ENCODE data around the gene ATG2A. TPM values are rescaled to one million over a fixed set of nuclear protein-coding genes. Genes with fewer than 3 reads are reported as not detected.

Gene ATG2A
- total RNA-seq, 1 donor from 2014 or later, result 35.0 TPM

DNA sequence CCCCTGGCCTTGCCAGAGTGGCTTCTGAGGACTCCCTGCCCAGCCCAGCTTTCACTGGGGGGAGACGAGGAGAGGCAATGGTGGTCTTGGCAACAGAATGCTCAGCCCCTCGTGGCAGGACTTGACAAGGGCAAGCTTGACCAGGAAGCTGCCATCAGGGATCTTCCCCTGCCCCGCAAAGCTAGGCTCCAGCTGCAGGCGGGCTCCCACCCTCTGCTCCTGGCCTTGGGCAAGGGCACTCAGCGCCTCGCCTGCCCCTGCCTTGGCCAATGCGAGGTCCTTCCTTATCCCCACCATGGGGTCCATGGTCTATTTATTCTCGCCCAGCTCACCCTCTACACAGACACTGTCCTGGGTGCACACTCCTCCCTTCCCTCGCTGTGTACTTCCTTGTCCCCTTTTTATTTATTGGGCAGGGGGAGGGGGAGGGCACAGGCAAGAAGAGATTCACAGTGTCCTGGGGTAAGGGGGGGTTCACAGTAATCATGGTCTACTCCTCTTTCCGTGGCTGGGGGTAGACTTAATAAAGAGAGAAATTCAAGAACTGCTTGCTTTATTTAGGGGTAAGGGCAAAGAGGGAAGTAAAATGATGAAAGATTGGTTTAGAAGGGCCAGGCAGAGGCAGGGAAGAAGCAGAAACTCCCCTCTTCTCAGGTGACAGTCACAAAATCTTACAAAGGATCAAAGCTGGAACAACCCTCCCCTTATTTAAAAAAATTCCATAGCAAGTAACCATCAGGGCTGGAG lies 17.1 kb upstream of the ATG2A start:
- no peaks in the 10 kb centered on the region for H3K9me3 Mint-ChIP-seq (ENCODE audit: low read depth)
- no peak overlapping the region for H3K27ac Mint-ChIP-seq
- H3K27me3 Mint-ChIP-seq, result peaks cover 17% of the 10 kb centered on the region
- DNase-seq (ENCODE audit: low spot score, unreplicated experiment), result no peak
- TF ChIP-seq, protein P1, sequence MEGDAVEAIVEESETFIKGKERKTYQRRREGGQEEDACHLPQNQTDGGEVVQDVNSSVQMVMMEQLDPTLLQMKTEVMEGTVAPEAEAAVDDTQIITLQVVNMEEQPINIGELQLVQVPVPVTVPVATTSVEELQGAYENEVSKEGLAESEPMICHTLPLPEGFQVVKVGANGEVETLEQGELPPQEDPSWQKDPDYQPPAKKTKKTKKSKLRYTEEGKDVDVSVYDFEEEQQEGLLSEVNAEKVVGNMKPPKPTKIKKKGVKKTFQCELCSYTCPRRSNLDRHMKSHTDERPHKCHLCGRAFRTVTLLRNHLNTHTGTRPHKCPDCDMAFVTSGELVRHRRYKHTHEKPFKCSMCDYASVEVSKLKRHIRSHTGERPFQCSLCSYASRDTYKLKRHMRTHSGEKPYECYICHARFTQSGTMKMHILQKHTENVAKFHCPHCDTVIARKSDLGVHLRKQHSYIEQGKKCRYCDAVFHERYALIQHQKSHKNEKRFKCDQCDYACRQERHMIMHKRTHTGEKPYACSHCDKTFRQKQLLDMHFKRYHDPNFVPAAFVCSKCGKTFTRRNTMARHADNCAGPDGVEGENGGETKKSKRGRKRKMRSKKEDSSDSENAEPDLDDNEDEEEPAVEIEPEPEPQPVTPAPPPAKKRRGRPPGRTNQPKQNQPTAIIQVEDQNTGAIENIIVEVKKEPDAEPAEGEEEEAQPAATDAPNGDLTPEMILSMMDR (IDR thresholded peaks at IDR 0.05; ENCODE audit: unreplicated experiment), result no peak
- H3K4me1 Mint-ChIP-seq (ENCODE audit: low read depth), result peaks cover 15% of the 10 kb centered on the region
- peaks cover 7% of the 10 kb centered on the region for H3K36me3 Mint-ChIP-seq (ENCODE audit: insufficient read depth)
- H3K4me3 Mint-ChIP-seq (ENCODE audit: low read depth), result no peak overlapping the region

DNA sequence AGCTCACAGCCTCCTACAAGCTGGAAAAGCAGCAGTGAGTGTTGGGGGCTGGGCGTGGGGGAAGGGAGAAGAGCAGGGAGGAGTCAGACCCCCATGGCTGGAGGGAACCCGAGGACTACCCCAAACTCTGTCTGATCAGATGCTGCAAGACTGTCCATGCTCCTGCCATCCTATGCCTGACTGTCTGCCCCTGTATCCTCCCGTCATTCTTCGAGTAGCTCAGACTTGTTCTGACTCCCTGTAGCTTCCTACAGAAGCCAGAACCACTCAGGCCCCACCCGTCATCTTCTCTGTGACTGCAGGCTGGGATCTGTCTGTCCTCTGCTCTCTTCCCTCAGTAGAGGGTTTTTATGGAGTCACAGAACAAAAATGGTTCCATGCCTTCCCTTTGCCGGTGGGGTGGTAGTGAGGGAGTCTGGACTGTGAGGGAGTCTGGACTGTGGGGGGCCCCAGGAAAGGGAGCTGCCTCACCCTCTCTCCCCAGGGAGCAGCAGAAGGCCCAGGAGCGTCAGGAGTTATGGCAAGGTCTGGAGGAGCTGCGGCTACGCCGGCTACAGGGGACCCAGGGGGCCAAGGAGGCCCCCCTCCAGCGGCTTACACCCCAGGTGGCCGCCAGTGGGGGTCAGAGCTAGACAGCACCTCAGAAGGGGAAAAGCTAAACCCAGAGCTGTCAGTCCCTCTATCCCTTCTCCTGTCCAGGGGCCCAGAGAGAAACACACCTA lies 16.4 kb upstream of the ATG2A start:
- H3K27ac Mint-ChIP-seq, result no peak overlapping the region
- H3K4me1 Mint-ChIP-seq (ENCODE audit: low read depth), result peaks cover 15% of the 10 kb centered on the region
- H3K4me3 Mint-ChIP-seq (ENCODE audit: low read depth), result no peak overlapping the region

DNA sequence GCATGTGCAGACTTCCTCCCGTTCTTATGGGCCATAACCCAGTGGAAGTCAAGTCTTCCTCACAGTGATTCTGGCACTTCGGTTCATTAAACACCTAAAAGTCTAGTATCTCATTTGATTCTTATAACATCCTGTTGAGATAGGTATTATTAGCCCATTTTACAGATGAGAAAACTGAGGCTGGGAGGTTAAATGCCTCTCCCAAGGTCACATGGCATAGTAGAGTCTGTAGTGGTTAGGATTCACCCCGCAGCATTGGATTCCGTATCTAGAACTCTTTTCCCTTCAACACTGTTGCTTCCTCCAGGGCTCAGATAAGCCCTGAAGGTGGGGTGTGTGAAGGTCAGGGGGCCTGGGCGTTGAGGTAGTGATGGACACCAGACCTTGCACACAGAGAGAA lies 15.3 kb upstream of the ATG2A start:
- Mint-ChIP-seq H3K27ac (no peak overlapping the region), H3K9me3 (ENCODE audit: low read depth) (no peaks in the 10 kb centered on the region), H3K36me3 (ENCODE audit: insufficient read depth) (peaks cover 9% of the 10 kb centered on the region), H3K4me3 (ENCODE audit: low read depth) (no peak overlapping the region), H3K27me3 (peaks cover 5% of the 10 kb centered on the region), H3K4me1 (ENCODE audit: low read depth) (peaks cover 15% of the 10 kb centered on the region)
- DNase-seq (ENCODE audit: low spot score, unreplicated experiment), result no peak
- TF ChIP-seq, protein P1 (IDR thresholded peaks at IDR 0.05; ENCODE audit: unreplicated experiment), result no peak

More for the DNA sequence above, 16.4 kb upstream of the ATG2A start:
- Mint-ChIP-seq H3K36me3 (ENCODE audit: insufficient read depth) (peaks cover 7% of the 10 kb centered on the region), H3K9me3 (ENCODE audit: low read depth) (no peaks in the 10 kb centered on the region), H3K27me3 (peaks cover 14% of the 10 kb centered on the region)
- DNase-seq (ENCODE audit: low spot score, unreplicated experiment), result no peak
- TF ChIP-seq, protein P1 (IDR thresholded peaks at IDR 0.05; ENCODE audit: unreplicated experiment), result no peak

DNA sequence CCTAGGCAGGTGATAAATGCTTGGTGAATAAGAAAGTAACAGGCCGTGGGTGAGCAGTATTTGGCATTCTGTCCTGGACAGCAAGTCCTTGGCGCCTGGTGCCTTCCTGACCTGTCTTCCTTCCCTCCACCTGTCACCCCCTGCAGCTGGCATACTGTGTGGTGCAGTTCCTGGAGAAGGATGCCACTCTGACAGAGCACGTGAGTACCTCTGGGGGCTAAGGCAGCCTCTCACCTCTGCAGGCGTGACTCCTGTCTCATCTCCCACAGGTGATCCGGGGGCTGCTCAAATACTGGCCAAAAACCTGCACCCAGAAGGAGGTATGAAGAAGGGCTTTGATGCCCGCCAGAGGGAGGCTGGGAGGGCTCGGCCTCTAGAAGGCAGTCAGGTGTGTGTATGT lies 14.3 kb upstream of the ATG2A start:
- Mint-ChIP-seq H3K4me3 (ENCODE audit: low read depth) (no peak overlapping the region), H3K4me1 (ENCODE audit: low read depth) (peaks cover 15% of the 10 kb centered on the region), H3K27me3 (no peaks in the 10 kb centered on the region), H3K27ac (no peak overlapping the region), H3K9me3 (ENCODE audit: low read depth) (no peaks in the 10 kb centered on the region), H3K36me3 (ENCODE audit: insufficient read depth) (peaks cover 9% of the 10 kb centered on the region)
- no peak for DNase-seq (ENCODE audit: low spot score, unreplicated experiment)
- TF ChIP-seq, protein P1 (IDR thresholded peaks at IDR 0.05; ENCODE audit: unreplicated experiment), result no peak

DNA sequence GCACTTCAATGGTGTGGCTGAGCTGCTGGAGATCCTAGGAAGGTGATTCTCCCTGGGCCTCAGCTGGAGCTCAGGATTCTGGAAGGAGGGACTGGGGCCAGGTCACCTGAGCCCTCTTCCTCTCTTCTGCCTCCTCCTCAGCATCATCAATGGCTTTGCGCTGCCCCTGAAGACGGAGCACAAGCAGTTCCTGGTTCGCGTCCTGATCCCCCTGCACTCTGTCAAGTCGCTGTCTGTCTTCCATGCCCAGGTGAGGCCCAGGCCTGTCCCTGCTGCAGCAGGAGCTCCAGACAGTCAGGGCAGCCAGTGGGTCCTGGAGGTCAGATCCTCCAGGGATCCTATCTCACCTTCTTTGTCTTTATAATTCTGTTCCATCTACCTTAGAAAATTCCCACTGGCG lies 13.3 kb upstream of the ATG2A start:
- no peak overlapping the region for H3K4me3 Mint-ChIP-seq (ENCODE audit: low read depth)
- H3K27ac Mint-ChIP-seq, result no peak overlapping the region
- TF ChIP-seq, protein P1 (IDR thresholded peaks at IDR 0.05; ENCODE audit: unreplicated experiment), result no peak

More for the DNA sequence above, 13.3 kb upstream of the ATG2A start:
- Mint-ChIP-seq H3K36me3 (ENCODE audit: insufficient read depth) (peaks cover 9% of the 10 kb centered on the region), H3K4me1 (ENCODE audit: low read depth) (peaks cover 9% of the 10 kb centered on the region), H3K27me3 (no peaks in the 10 kb centered on the region), H3K9me3 (ENCODE audit: low read depth) (no peaks in the 10 kb centered on the region)
- no peak for DNase-seq (ENCODE audit: low spot score, unreplicated experiment)

Data from progenitor cell of endocrine pancreas (in vitro differentiated cells).